ENCODE measurements around the gene SYT9. TPM values are rescaled to one million over a fixed set of nuclear protein-coding genes. Genes with fewer than 3 reads are reported as not detected.

The SYT9 gene
- total and polyA plus RNA-seq, 9 of the 15 experiments (the other 6 are each of a cell fraction or from before 2014, with no cell fraction given), result 0.01 TPM; not detected in 8

DNA sequence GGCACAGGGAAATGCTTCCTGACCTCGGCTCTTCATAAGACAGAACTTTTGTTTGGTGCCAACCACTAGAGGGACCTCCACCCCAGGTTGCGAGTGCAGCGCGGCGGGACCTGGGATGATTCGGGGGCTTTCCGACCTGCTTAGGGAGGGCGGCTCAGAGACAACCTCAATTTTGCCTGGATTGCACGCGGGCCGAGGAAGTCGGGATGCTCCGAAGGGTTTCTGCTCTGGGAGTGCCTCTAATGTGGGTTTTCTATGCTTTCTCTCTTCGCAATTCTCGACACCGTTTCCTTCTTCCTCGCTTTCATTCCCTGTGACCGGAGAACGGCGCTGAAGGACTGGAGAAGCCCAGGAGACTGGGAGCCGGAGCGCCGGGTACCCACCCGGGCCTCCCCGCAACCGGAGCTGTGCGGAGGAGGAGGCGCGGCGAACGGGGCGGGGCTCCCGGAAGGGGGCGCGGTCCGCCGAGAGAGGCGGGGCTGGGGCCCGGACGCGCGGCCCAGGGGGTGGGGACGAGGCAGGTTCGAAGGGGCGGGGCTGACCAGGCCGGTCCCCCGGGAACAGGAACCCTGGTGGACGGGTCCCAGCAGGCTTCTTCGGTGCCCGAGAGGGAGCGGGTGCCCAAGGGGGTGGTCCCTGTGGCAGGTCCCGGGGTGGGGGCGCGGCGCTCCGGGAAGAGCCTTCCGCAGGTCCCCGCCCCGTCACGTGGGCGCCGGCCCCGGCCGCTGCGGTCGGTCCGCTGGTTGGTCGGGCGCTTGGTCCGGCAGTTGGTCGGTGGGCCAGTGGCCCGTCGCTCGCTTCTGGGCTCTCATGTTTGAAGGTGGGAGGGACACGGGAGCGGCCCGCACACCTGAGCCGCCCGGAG lies 261.8 kb downstream of the SYT9 start, which contains the start of gene PPFIBP2:
PPFIBP2 (plus strand) TSS at position 766 of the 865 bp plus-strand sequence. CDS start 35,477 bp downstream, outside the sequence.
- Histone ChIP-seq H3K4me3 (peak within 1 kb of the TSS; percentile 70), H3K9me3 (replicated peaks; ENCODE audit: control insufficient read depth, insufficient read depth, low read depth, low read length) (no peaks in the 10 kb centered on the region), H4K20me1 (replicated peaks; ENCODE audit: control insufficient read depth, insufficient read depth, low read length) (0 out of 2 replicates have a peak, but pooled peaks cover 2% of the 10 kb centered on the region), H3K36me3 (ENCODE audit: control insufficient read depth, insufficient read depth, low read length) (no peaks in the 10 kb centered on the region), H3K9ac (ENCODE audit: insufficient read depth in 1 of 2, low read depth in 2 of 2, low read length in 2 of 2) (peak within 1 kb of the TSS; percentile 51 to 87), H3K4me2 (ENCODE audit: insufficient read depth, low read length) (peak within 1 kb of the TSS; percentile 80), H3K9me1 (ENCODE audit: control insufficient read depth, insufficient read depth, low read length) (no peaks in the 10 kb centered on the region), H3K27me3 (ENCODE audit: control insufficient read depth in 2 of 2, insufficient read depth in 2 of 2, low read length in 2 of 2) (peaks cover 4 to 28% of the 10 kb centered on the region in 2 experiments; a peak in 4 of 5 replicates), H3K79me2 (ENCODE audit: control insufficient read depth, insufficient read depth, low read length) (no peaks in the 10 kb centered on the region), H3K27ac (ENCODE audit: extremely low read depth, low read depth, low read length) (peak within 1 kb of the TSS; percentile 22; the same call in 1 of the 3 replicates), H2AFZ (ENCODE audit: low read depth, low read length) (peak within 1 kb of the TSS; percentile 93), H3K4me1 (replicated peaks in 1 of 2; ENCODE audit: control insufficient read depth in 2 of 2, insufficient read depth in 2 of 2, low read length in 2 of 2) (peaks cover 0 to 18% of the 10 kb centered on the region in 2 experiments; a peak in 3 of 5 replicates)
- no TSS peak for BruUV-seq (replicated peaks)
- DNase-seq (ENCODE audit: extremely low read depth in 1 of 4, low spot score in 3 of 4) (peak; percentile 72 to 97 (median 94)), ATAC-seq (peak; percentile 99), FAIRE-seq (no peak)
- POLR2A ChIA-PET, result interaction anchor here (0.6 to 0.9 kb wide), 2 partner anchors 26 to 138 kb away, joined by 3 to 5 read pairs; no protein-coding TSS in a partner anchor
- intact Hi-C loops (cut with micrococcal nuclease), result loop anchor here (1.0 kb wide), 1 partner anchor 144 kb away; no protein-coding TSS in a partner anchor
- in situ Hi-C loops (cut with MboI), result no loop called here
- CTCF ChIA-PET (ENCODE audit: low intra/inter-chr PET ratio), result interaction anchor here (0.7 kb wide), 1 partner anchor 175 kb away, joined by 3 read pairs; no protein-coding TSS in a partner anchor
- WGBS (ENCODE audit: insufficient coverage, low coverage, missing lambda C conversion rate), result 3% methylated on average over 38 of the region's 79 CpGs
- TF ChIP-seq ELF1 (tag; IDR thresholded peaks at IDR 0.05), result peak; percentile 66
- TF ChIP-seq PHF8 (IDR thresholded peaks at IDR 0.05; ENCODE audit: borderline replicate concordance, low read length), result peak; percentile 24; the same call in 1 of the 2 replicates
- no peak for TF ChIP-seq FIP1L1 (IDR thresholded peaks at IDR 0.05; ENCODE audit: low read depth, low read length, poor library complexity, severe bottlenecking)
- no peak for TF ChIP-seq BCL6 (CRISPR knock-in tag; IDR thresholded peaks at IDR 0.05)
- peak; percentile 37 to 66; a peak in 2 of 4 replicates for TF ChIP-seq MNT (conservative IDR thresholded peaks at IDR 0.05)
- TF ChIP-seq ZFPM2 (CRISPR knock-in tag; IDR thresholded peaks at IDR 0.05), result 0 out of 2 replicates have a peak, but pooled peaks have one; percentile 16
- TF ChIP-seq, protein P1, sequence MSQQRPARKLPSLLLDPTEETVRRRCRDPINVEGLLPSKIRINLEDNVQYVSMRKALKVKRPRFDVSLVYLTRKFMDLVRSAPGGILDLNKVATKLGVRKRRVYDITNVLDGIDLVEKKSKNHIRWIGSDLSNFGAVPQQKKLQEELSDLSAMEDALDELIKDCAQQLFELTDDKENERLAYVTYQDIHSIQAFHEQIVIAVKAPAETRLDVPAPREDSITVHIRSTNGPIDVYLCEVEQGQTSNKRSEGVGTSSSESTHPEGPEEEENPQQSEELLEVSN (IDR thresholded peaks at IDR 0.05; ENCODE audit: borderline replicate concordance in 1 of 2, extremely low read depth in 1 of 2, insufficient read depth in 1 of 2, insufficient read length in 1 of 2, low read depth in 1 of 2, low read length in 1 of 2, poor library complexity in 1 of 2, severe bottlenecking in 1 of 2), result peak in 1 of 2 experiments; percentile 30
- peak; percentile 37 to 59 for TF ChIP-seq RAD21 (CRISPR knock-in tag; conservative IDR thresholded peaks at IDR 0.05 in 1 of 2, IDR thresholded peaks at IDR 0.05 in 1 of 2)
- peak; percentile 62 for TF ChIP-seq MAX (CRISPR knock-in tag; IDR thresholded peaks at IDR 0.05)
- TF ChIP-seq, protein P2, sequence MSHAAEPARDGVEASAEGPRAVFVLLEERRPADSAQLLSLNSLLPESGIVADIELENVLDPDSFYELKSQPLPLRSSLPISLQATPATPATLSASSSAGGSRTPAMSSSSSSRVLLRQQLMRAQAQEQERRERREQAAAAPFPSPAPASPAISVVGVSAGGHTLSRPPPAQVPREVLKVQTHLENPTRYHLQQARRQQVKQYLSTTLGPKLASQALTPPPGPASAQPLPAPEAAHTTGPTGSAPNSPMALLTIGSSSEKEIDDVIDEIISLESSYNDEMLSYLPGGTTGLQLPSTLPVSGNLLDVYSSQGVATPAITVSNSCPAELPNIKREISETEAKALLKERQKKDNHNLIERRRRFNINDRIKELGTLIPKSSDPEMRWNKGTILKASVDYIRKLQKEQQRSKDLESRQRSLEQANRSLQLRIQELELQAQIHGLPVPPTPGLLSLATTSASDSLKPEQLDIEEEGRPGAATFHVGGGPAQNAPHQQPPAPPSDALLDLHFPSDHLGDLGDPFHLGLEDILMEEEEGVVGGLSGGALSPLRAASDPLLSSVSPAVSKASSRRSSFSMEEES (CRISPR knock-in tag; IDR thresholded peaks at IDR 0.05), result peak; percentile 44
- no peak for TF ChIP-seq CBX2 (IDR thresholded peaks at IDR 0.05; ENCODE audit: insufficient read depth, low read length, poor library complexity, severe bottlenecking)
